Activated CD4-positive, alpha-beta T cell treated with anti-CD3 and anti-CD28 coated beads, Interleukin-2, amount 10 ng/mL, durations not matched to agents 24 days and 14 days (primary cell): ENCODE data around the gene IRGC. TPM values are rescaled to one million over a fixed set of nuclear protein-coding genes. Genes with fewer than 3 reads are reported as not detected.
"Not testable (repeated sequence)": the region's sequence is repeated elsewhere in the genome, so short reads cannot be mapped to it uniquely, and the experiment has no call there.

Experiments used
- DNase-seq: peaks from one replicate; pipeline ENCODE4 v3.0.0; 2022
- H3K27ac Mint-ChIP-seq: one replicate; pipeline ENCODE4 v1.8.0; 2022; ENCODE audit warnings: mild to moderate bottlenecking, mixed read lengths
- H3K27me3 Mint-ChIP-seq: one replicate; pipeline ENCODE4 v1.8.0; 2022; ENCODE audit warnings: mixed read lengths
- H3K36me3 Mint-ChIP-seq: one replicate; pipeline ENCODE4 v1.8.0; 2022; ENCODE audit warnings: low read depth, mild to moderate bottlenecking, mixed read lengths
- H3K4me1 Mint-ChIP-seq: one replicate; pipeline ENCODE4 v1.8.0; 2021; ENCODE audit warnings: mixed read lengths
- H3K4me3 Mint-ChIP-seq: one replicate; pipeline ENCODE4 v1.8.0; 2022; ENCODE audit warnings: mild to moderate bottlenecking, moderate library complexity, mixed read lengths
- H3K9me3 Mint-ChIP-seq: one replicate; pipeline ENCODE4 v1.8.0; 2021; ENCODE audit warnings: mixed read lengths
- intact Hi-C: fragments of 100-400 bp; cut with micrococcal nuclease; formaldehyde crosslinking; loops from one replicate; pipeline ENCODE4 v1.15.1; 2023
- total RNA-seq: library from RNA; stranded (reverse); gene quantifications from 2 replicates; pipeline ENCODE4 v1.2.3, GENCODE V29; 2022

The IRGC gene
- total RNA-seq, 1 donor from 2014 or later, result not detected

DNA sequence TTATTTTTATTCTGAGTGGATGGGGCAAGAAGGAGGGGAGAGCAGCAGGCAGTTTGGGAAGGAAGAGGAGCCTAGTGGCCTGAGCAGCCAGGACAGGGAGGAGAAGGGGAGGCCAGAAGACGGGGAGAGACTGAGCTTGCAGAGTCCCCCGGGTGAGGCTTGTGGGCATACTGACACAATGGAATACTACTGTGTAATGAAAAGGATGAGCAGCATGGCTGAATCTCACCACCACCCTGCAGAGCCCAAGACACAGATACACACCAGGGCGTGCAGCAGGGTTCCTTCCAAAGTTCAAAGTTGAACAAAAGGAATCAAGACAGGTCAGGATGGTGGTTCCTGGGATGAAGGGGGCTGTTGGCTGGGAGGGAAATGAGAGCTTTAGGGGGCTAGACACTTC is 46.9 kb downstream of the IRGC start:
- intact Hi-C loops, result loop anchor here (10.0 kb wide), 1 partner anchor 992 kb away; no protein-coding TSS in a partner anchor
- H3K4me1 Mint-ChIP-seq, result peaks cover 79% of the 10 kb centered on the region
- DNase-seq, result no peak
- H3K4me3 Mint-ChIP-seq, result peak overlapping the region; percentile 49
- H3K36me3 Mint-ChIP-seq, result peaks cover 60% of the 10 kb centered on the region
- peak overlapping the region; percentile 61 for H3K27ac Mint-ChIP-seq
- no peaks in the 10 kb centered on the region for H3K9me3 Mint-ChIP-seq
- H3K27me3 Mint-ChIP-seq, result no peaks in the 10 kb centered on the region

DNA sequence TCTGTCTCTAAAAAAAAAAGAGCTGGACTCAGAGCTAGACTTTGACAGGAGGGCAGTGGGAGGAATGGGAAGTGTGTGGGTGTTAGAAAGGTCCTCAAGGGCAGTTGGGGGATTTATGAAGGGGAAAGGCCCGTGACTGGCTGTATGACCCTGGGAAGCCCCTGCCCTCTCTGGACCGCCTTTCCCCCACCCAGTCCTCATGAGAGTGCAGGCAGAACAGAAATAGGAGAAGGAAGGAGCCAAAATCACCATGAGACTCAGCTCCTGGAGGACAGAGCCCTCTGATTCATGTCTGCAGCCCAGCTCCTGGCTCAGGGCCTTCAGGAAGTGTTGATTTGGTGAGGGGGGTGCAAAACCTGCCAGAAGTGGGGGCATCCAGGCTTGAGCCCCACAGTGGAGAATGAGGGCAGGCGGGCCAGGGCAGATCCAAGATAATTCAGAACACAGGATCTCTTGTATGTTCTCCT is 47.6 kb downstream of the IRGC start:
- Mint-ChIP-seq H3K4me3 (peak overlapping the region; percentile 58), H3K36me3 (peaks cover 64% of the 10 kb centered on the region), H3K27ac (peak overlapping the region; percentile 85), H3K9me3 (no peaks in the 10 kb centered on the region), H3K4me1 (peaks cover 80% of the 10 kb centered on the region), H3K27me3 (no peaks in the 10 kb centered on the region)
- intact Hi-C loops, result loop anchor here (10.0 kb wide), 1 partner anchor 991 kb away; no protein-coding TSS in a partner anchor
- DNase-seq, result no peak

DNA sequence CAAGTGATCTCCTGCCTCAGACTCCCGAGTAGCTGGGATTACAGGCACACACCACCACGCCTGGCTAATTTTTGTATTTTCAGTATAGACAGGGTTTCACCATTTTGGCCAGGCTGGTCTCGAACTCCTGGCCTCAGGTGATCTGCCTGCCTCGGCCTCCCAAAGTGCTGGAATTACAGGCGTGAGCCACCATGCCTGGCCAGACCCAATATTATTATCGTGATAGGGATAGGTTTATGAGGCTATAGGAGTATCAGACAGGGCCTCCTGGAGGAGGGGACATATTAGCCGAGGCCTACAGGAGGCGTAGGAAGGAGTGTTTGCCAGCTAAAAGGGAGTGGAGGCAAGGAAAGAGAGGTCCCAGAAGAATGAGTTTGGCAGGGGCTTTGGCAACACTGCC is 48.8 kb downstream of the IRGC start:
- peaks cover 73% of the 10 kb centered on the region for H3K36me3 Mint-ChIP-seq
- H3K27me3 Mint-ChIP-seq, DNase-seq, H3K9me3 Mint-ChIP-seq: not testable (repeated sequence)
- peaks cover 82% of the 10 kb centered on the region for H3K4me1 Mint-ChIP-seq
- H3K4me3 Mint-ChIP-seq, result peak overlapping the region; percentile 71
- peak overlapping the region; percentile 88 for H3K27ac Mint-ChIP-seq
- intact Hi-C loops, result loop anchor here (1.0 to 10.0 kb wide), 6 partner anchors 10 to 1313 kb away; partner anchors contain the start of genes GEMIN7, SMG9, ZNF296 and ZNF575

DNA sequence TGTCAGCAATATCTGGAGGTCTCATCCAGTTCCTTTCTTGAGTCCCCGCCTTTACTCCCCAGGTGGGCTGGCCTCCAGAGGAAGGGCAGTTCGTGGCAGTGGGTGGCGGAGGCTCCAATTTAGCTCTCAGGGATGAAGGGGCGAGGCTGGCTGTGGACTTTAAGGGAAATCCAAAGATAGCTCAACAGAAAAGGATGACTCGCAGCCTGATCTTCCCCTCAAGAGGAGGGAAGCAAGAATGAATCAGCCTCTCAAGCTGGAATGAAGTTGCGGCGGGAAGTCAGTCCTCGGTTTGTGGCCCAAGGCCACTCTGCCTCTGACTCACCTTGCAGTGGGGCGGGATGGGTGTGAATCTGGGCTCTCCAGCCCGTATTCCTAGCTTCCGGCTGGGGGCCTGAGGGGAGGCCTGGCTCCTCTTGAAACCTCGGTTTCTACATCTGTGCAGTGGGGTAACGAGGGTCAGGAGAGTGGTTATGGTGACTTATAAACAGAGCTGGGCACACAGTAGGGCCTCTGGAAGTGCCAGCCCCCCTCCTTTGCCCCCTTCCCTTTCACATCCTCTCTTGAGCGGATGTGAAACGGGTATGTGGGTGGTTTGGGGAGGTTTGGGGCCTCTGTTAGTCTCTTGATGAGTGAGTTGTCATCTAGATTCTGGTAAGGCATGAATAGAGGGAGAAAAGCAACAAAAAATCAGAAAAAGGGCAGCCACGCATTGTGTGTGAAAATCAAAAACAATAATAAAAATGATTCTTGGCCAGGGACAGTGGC is 49.4 kb downstream of the IRGC start:
- Mint-ChIP-seq H3K4me3 (peak overlapping the region; percentile 71), H3K4me1 (peaks cover 87% of the 10 kb centered on the region), H3K9me3 (no peaks in the 10 kb centered on the region), H3K27ac (peak overlapping the region; percentile 88), H3K36me3 (peaks cover 79% of the 10 kb centered on the region), H3K27me3 (no peaks in the 10 kb centered on the region)
- intact Hi-C loops, result loop anchor here (1.0 to 10.0 kb wide), 6 partner anchors 11 to 1312 kb away; partner anchors contain the start of genes GEMIN7, SMG9, ZNF296 and ZNF575
- DNase-seq, result peak; percentile 93

DNA sequence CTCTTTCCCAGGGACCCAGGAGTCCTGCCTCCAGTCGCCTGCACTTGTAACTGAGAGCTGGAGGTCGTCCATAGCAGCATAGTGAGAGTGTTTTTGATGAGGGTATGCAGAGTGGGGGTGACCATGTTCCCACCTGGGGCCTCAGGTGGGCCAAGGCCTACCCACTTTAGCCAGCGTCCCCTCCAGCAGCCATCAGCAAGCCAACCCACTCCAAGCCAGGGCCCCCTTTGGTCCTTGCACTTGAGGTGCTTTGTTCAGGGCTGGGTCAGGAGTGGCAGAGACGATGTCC is 50.8 kb downstream of the IRGC start:
- DNase-seq, result no peak
- H3K27me3 Mint-ChIP-seq, result no peaks in the 10 kb centered on the region
- intact Hi-C loops, result loop anchor here (5.0 to 10.0 kb wide), 3 partner anchors 234 to 1311 kb away; partner anchors contain the start of genes GEMIN7, ZNF296 and ZNF575
- H3K9me3 Mint-ChIP-seq, result no peaks in the 10 kb centered on the region
- H3K4me1 Mint-ChIP-seq, result peaks cover 84% of the 10 kb centered on the region
- peak overlapping the region; percentile 88 for H3K27ac Mint-ChIP-seq
- peak overlapping the region; percentile 71 for H3K4me3 Mint-ChIP-seq
- peaks cover 89% of the 10 kb centered on the region for H3K36me3 Mint-ChIP-seq

DNA sequence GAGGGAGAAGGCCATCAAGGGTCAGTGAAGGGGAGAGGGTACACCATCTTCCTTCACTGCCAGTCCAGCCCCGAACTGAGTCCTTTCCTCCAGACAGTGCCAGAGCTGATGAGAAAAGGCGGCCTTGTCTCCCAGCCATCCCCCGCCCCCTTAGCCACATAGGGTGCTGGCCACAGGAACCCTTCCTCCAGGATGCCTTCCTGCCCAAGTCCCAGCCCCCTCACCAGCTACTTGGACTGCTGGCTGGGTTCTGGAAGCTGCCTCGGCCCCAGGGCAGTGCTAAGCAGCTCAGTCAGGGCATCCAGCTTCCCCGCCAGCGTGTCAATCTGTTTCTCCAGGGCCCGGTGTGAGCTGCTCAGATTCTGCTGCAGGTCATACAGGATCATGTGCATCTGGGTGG is 51.4 kb downstream of the IRGC start:
- Mint-ChIP-seq H3K4me3 (peak overlapping the region; percentile 71), H3K36me3 (peaks cover 91% of the 10 kb centered on the region), H3K27ac (peak overlapping the region; percentile 88), H3K9me3 (no peaks in the 10 kb centered on the region), H3K4me1 (peaks cover 81% of the 10 kb centered on the region), H3K27me3 (no peaks in the 10 kb centered on the region)
- intact Hi-C loops, result loop anchor here (5.0 to 10.0 kb wide), 3 partner anchors 235 to 1310 kb away; partner anchors contain the start of genes GEMIN7, ZNF296 and ZNF575
- no peak for DNase-seq

DNA sequence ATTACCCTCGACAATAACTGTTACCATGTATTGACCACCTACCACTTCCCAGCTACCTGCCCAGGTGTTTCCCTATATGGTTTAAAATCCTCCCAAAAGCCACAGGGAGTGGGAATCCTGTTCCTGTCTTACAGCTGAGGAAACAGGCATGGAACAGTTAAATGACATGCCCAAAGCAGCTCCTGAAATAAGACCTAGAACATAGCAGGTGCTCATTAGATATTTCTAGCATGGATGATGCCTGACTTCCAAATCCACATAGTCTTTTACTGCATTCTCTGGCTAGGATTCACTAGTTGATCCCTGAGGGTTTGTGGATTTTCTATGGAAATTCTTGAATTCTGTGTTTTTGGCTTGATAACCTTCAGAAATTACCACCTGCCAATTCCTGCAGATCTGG is 51.9 kb downstream of the IRGC start:
- Mint-ChIP-seq H3K27ac (peak overlapping the region; percentile 88), H3K36me3 (peaks cover 92% of the 10 kb centered on the region), H3K4me3 (no peak overlapping the region), H3K4me1 (peaks cover 76% of the 10 kb centered on the region), H3K9me3 (no peaks in the 10 kb centered on the region), H3K27me3 (no peaks in the 10 kb centered on the region)
- no peak for DNase-seq
- intact Hi-C loops, result loop anchor here (5.0 to 10.0 kb wide), 3 partner anchors 236 to 1309 kb away; partner anchors contain the start of genes GEMIN7, ZNF296 and ZNF575

DNA sequence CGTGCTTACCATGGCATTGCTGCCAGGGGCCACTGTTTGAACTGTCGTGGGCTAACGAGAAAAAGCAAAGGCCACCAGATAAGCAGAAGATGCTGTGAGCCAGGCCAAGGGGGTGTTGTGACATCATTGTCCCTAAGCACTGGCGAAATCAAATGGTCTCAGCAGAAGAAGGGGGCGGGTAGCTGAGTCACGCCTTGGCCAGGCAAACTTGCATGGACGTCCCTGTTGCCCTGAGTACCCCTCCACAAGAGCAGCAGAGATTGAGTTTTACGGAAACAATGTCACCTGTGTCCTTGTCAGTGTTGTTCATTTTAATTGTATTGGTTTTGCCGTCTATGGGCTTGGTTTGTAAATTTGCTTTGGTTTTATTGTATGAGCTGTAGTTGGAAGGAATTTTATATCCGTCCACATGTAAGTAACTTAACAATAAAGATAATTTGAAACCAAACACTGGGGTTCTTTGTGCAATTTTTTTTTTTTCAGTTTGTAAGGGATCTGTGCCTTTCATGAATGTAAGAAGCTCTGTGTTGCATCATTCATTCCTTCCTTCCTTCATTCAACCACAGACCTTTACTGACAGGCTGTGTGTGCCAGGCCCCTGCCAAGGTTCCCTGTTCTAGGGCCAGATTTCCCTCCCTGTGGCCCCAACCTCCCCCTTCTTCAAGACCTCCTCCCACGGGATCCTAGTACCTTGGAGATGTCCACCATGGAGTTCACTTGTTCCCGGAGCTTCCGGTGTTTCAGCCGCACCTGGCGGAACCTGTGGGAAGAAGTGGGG is 52.6 kb downstream of the IRGC start:
- H3K9me3 Mint-ChIP-seq, result no peaks in the 10 kb centered on the region
- H3K4me3 Mint-ChIP-seq, result no peak overlapping the region
- intact Hi-C loops, result loop anchor here (5.0 to 10.0 kb wide), 3 partner anchors 236 to 1309 kb away; partner anchors contain the start of genes GEMIN7, ZNF296 and ZNF575
- peak overlapping the region; percentile 60 for H3K27ac Mint-ChIP-seq
- no peaks in the 10 kb centered on the region for H3K27me3 Mint-ChIP-seq
- H3K36me3 Mint-ChIP-seq, result peaks cover 92% of the 10 kb centered on the region
- H3K4me1 Mint-ChIP-seq, result peaks cover 70% of the 10 kb centered on the region
- DNase-seq, result no peak

DNA sequence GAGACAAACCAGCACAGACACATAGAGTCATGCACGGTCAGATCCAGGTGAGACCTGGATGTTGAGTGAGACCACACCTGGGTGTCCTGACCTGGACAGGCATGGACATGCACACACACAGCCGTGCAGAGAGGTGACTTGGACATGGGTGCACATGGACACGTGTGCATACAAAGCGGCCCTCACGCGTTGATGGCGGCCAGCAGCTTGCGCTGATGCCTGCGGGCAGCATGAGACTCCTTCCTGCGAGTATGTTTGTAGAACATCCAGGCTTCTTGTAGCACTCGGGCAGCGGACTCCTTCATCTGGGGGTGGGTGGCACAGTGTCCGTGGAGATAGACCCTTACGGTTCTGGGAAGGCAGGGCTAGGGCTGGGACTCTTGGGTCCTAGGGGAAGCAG is 53.4 kb downstream of the IRGC start:
- H3K27me3 Mint-ChIP-seq, result no peaks in the 10 kb centered on the region
- H3K4me3 Mint-ChIP-seq, result no peak overlapping the region
- H3K4me1 Mint-ChIP-seq, result peaks cover 63% of the 10 kb centered on the region
- peaks cover 93% of the 10 kb centered on the region for H3K36me3 Mint-ChIP-seq
- intact Hi-C loops, result loop anchor here (5.0 to 10.0 kb wide), 3 partner anchors 237 to 1308 kb away; partner anchors contain the start of genes GEMIN7, ZNF296 and ZNF575
- no peaks in the 10 kb centered on the region for H3K9me3 Mint-ChIP-seq
- H3K27ac Mint-ChIP-seq, result peak overlapping the region; percentile 51
- no peak for DNase-seq

Other genes starting within 250 kb of the IRGC start
- 26.3 and 26.7 TPM in 2 replicates for gene PHLDB3, start 211.3 kb upstream of the IRGC start, total RNA-seq
- 59.3 and 59.7 TPM in 2 replicates for gene ETHE1, start 188.9 kb upstream of the IRGC start, total RNA-seq
- 1.8 and 2.4 TPM in 2 replicates for gene ZNF575, start 182.9 kb upstream of the IRGC start, total RNA-seq
- 27.5 and 29.6 TPM in 2 replicates for gene XRCC1, start 140.5 kb upstream of the IRGC start, total RNA-seq
- 7.9 and 9.9 TPM in 2 replicates for gene PINLYP, start 140.3 kb upstream of the IRGC start, total RNA-seq
- 31.5 and 32.7 TPM in 2 replicates for gene IRGQ, start 119.9 kb upstream of the IRGC start, total RNA-seq
- 14.4 and 15.3 TPM in 2 replicates for gene ZNF576, start 119.5 kb upstream of the IRGC start, total RNA-seq
- gene SRRM5, start 104.0 kb upstream of the IRGC start, total RNA-seq, result 0.19 and 0.37 TPM in 2 replicates
- gene ZNF428, start 96.4 kb upstream of the IRGC start, total RNA-seq, result 18.1 and 19.4 TPM in 2 replicates
- gene CADM4, start 76.2 kb upstream of the IRGC start, total RNA-seq, result 0.28 and 0.44 TPM in 2 replicates
- 13.8 and 14.9 TPM in 2 replicates for gene PLAUR, start 45.9 kb upstream of the IRGC start, total RNA-seq
- gene SMG9, start 38.9 kb downstream of the IRGC start, total RNA-seq, result 83.9 and 86.6 TPM in 2 replicates
- gene KCNN4, start 64.9 kb downstream of the IRGC start, total RNA-seq, result 165 and 172 TPM in 2 replicates
- 0.26 and 0.42 TPM in 2 replicates for gene LYPD5, start 86.4 kb downstream of the IRGC start, total RNA-seq
- 4.0 and 5.7 TPM in 2 replicates for gene ZNF283, start 111.2 kb downstream of the IRGC start, total RNA-seq
- gene ZNF404, start 167.9 kb downstream of the IRGC start, total RNA-seq, result 0.49 and 1.4 TPM in 2 replicates
- gene ZNF45, start 219.2 kb downstream of the IRGC start, total RNA-seq, result 9.4 and 10.3 TPM in 2 replicates
- gene ZNF221, start 235.2 kb downstream of the IRGC start, total RNA-seq, result 0.58 and 0.64 TPM in 2 replicates